ENCODE data around the gene HOXD4. TPM values are rescaled to one million over a fixed set of nuclear protein-coding genes. Genes with fewer than 3 reads are reported as not detected.

Gene HOXD4
- total RNA-seq, 4 donors from 2014 or later, result 1.6 to 4.8 (median 3.3) TPM

DNA sequence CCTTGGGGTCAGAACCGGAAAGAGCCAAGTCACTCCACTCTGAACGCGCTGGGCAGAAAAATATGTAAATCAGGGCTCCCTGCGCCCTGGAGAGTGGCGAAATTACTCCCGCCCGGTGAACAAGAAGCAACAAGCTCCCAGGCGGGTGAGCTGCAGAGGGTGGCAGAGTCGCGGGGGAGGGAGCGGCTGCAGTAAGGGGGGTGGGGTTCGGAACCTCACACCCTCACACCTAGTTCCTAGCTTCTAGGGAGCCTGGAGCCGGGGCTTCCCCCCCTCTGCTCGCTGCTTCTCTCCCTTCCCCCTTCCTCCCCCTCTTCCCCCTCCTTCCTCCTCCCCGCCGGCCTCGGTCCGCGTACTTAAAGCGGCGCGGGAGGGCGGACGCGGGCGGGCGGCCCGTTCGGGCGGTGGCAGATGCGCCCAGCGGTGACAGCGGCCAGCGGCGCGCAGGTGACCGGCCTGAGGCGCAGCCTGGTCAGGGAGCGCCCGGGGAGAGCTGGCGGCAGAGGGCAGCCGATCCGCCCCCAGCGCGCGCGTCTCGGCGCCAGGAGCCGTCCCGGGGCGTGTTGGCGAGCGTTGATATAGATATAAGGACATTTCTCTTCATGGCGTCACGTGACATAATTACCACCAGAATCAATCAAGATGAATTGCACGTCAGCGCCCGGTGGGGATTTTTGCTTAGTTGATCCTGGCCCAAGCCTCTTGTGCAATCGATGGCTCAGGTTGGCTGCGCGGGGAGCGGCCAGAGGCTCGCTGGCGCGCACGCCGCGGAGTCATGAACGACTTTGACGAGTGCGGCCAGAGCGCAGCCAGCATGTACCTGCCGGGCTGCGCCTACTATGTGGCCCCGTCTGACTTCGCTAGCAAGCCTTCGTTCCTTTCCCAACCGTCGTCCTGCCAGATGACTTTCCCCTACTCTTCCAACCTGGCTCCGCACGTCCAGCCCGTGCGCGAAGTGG, 44.5 kb upstream of the HOXD4 start, which contains the start of gene HOXD11:
Gene HOXD11 (plus strand): TSS at position 700 of the 959 bp plus-strand sequence. CDS start 76 bp downstream, at position 776.
- Histone ChIP-seq H3K9me3 (no peaks in the 10 kb centered on the region), H3K27ac (no peak within 1 kb of the TSS), H3K4me3 (replicated peaks in 1 of 3) (peak within 1 kb of the TSS in 1 of 3 donors; percentile 9), H3K36me3 (no peaks in the 10 kb centered on the region), H3K4me1 (peaks cover 10 to 33% of the 10 kb centered on the region in 2 donors), H3K27me3 (peaks cover 74% of the 10 kb centered on the region)
- no peak for TF ChIP-seq POLR2A (IDR thresholded peaks at IDR 0.05)
- TF ChIP-seq CTCF (IDR thresholded peaks at IDR 0.05), result no peak
- intact Hi-C loops (cut with DNase I), result no loop called here
- DNase-seq, result peak in 1 of 2 donors; percentile 35
- 2 to 3% methylated on average over 37 to 48 of the region's 85 CpGs for WGBS, 2 donors

GRCh38 chr2:176107731-176108181, 43.6 kb upstream of the HOXD4 start:
- no peak for DNase-seq
- Histone ChIP-seq H3K27me3 (peaks cover 76% of the 10 kb centered on the region), H3K27ac (no peak overlapping the region), H3K4me3 (replicated peaks in 1 of 3) (no peak overlapping the region), H3K9me3 (no peaks in the 10 kb centered on the region), H3K4me1 (peaks cover 10 to 33% of the 10 kb centered on the region in 2 donors), H3K36me3 (no peaks in the 10 kb centered on the region)
- no peak for TF ChIP-seq CTCF (IDR thresholded peaks at IDR 0.05)
- no peak for TF ChIP-seq POLR2A (IDR thresholded peaks at IDR 0.05)
- intact Hi-C loops (cut with DNase I), result no loop called here
- WGBS, 2 donors, result 0% methylated on average over 5 to 8 of the region's 59 CpGs

- no peaks in the 10 kb centered on the region for H3K9me3 ChIP-seq
- no peak overlapping the region for H3K4me3 ChIP-seq (replicated peaks in 1 of 3)
- intact Hi-C loops (cut with DNase I), result no loop called here
- no peak for TF ChIP-seq CTCF (IDR thresholded peaks at IDR 0.05)
- TF ChIP-seq POLR2A (IDR thresholded peaks at IDR 0.05), result no peak
- H3K36me3 ChIP-seq, result no peaks in the 10 kb centered on the region
- no peak overlapping the region for H3K27ac ChIP-seq
- peaks cover 74% of the 10 kb centered on the region for H3K27me3 ChIP-seq
- peaks cover 7 to 31% of the 10 kb centered on the region in 2 donors for H3K4me1 ChIP-seq
- DNase-seq, result no peak
- 12 to 13% methylated on average over 26 of the region's 26 CpGs for WGBS, 2 donors
Observed at GRCh38 chr2:176109192-176109901, 42.0 kb upstream of the HOXD4 start.

- H3K4me3 ChIP-seq (replicated peaks in 1 of 3), result no peak overlapping the region
- WGBS, 2 donors, result 14 to 21% methylated on average over 4 of the region's 4 CpGs
- TF ChIP-seq CTCF (IDR thresholded peaks at IDR 0.05) (no peak), POLR2A (IDR thresholded peaks at IDR 0.05) (no peak)
- no peak for DNase-seq
- no peaks in the 10 kb centered on the region for H3K9me3 ChIP-seq
- intact Hi-C loops (cut with DNase I), result no loop called here
- peaks cover 1 to 26% of the 10 kb centered on the region in 2 donors for H3K4me1 ChIP-seq
- no peaks in the 10 kb centered on the region for H3K36me3 ChIP-seq
- no peak overlapping the region for H3K27ac ChIP-seq
- H3K27me3 ChIP-seq, result peaks cover 73% of the 10 kb centered on the region
Observed at GRCh38 chr2:176109946-176110345, 41.4 kb upstream of the HOXD4 start.

Measured in thyroid gland (tissue), 4 donors.